SH-SY5Y (cell line): ENCODE data around the gene METTL8.

Source experiments
- GATA2 ChIP-seq: IDR thresholded peaks from 2 replicates; pipeline ENCODE4 v1.6.1; 2011; ENCODE audit warnings: mild to moderate bottlenecking, low read depth, low read length
- GATA3 ChIP-seq: IDR thresholded peaks from 2 replicates; pipeline ENCODE4 v1.6.1; 2011; ENCODE audit warnings: low read depth, mild to moderate bottlenecking, low read length, moderate library complexity

- TF ChIP-seq GATA3 (no peak), GATA2 (no peak)
Measured at GRCh38 chr2:171274757-171275156, 159.0 kb downstream of the METTL8 start.
